ENCODE data around the gene RUBCNL. TPM values are rescaled to one million over a fixed set of nuclear protein-coding genes. Genes with fewer than 3 reads are reported as not detected.

The RUBCNL gene
- total and polyA plus RNA-seq, 2 donors (not counting 3 experiments of a cell fraction or from before 2014, with no cell fraction given) = not detected

- dilution Hi-C loops (cut with MboI; ENCODE audit: extremely low pct_ligation_motif_present, low sequenced_read_pairs) = no loop called here
- intact Hi-C loops (cut with micrococcal nuclease) = no loop called here
- peaks cover 0 to 2% of the 10 kb centered on the region in 2 experiments for H3K27me3 ChIP-seq (ENCODE audit: control insufficient read depth in 2 of 2, insufficient read depth in 2 of 2, low read length in 2 of 2)
- no peaks in the 10 kb centered on the region for H3K79me2 ChIP-seq (ENCODE audit: control insufficient read depth, insufficient read depth, low read length)
- ChIA-PET POLR2A (no interaction called here), CTCF (no interaction called here)
- no peaks in the 10 kb centered on the region for H3K36me3 ChIP-seq (ENCODE audit: control insufficient read depth in 2 of 2, extremely low read depth in 1 of 2, insufficient read depth in 2 of 2, low read length in 2 of 2)
- H3K9me3 ChIP-seq (replicated peaks; ENCODE audit: control insufficient read depth, insufficient read depth, low read length) = no peaks in the 10 kb centered on the region
- H4K20me1 ChIP-seq (replicated peaks; ENCODE audit: control insufficient read depth, extremely low read depth, insufficient read depth, low read length) = no peaks in the 10 kb centered on the region
- no peak for FAIRE-seq
- no peak overlapping the region for H3K4me3 ChIP-seq (replicated peaks in 1 of 3; ENCODE audit: insufficient read depth in 1 of 3, low read depth in 1 of 3, low read length in 3 of 3)
- H3K4me1 ChIP-seq (ENCODE audit: control insufficient read depth, extremely low read depth, insufficient read depth, low read length) = no peaks in the 10 kb centered on the region
- H3K4me2 ChIP-seq (ENCODE audit: insufficient read depth, low read length) = no peak overlapping the region
- no TSS peak for BruUV-seq (replicated peaks)
- TF ChIP-seq FOS (IDR thresholded peaks at IDR 0.05; ENCODE audit: borderline replicate concordance, insufficient read depth, low read length) (no peak), POLR2AphosphoS5 (IDR thresholded peaks at IDR 0.05; ENCODE audit: insufficient read depth, low read depth, low read length) (no peak), CTCF (IDR thresholded peaks at IDR 0.05; ENCODE audit: extremely low read depth in 1 of 2, insufficient read depth in 1 of 2, low read depth in 1 of 2, low read length in 2 of 2) (no peak), EZH2 (IDR thresholded peaks at IDR 0.05; ENCODE audit: borderline replicate concordance, low read depth, low read length, severe bottlenecking) (no peak), MYC (IDR thresholded peaks at IDR 0.05; ENCODE audit: low read depth, low read length) (no peak), POLR2A (IDR thresholded peaks at IDR 0.05; ENCODE audit: low read depth, low read length) (no peak), MAX (IDR thresholded peaks at IDR 0.05; ENCODE audit: insufficient read depth, insufficient read length) (no peak), GATA2 (IDR thresholded peaks at IDR 0.05; ENCODE audit: insufficient read depth, insufficient read length, low read depth, low read length) (no peak), JUN (IDR thresholded peaks at IDR 0.05; ENCODE audit: borderline replicate concordance, insufficient read depth, insufficient read length, low read depth) (no peak)
- no peak overlapping the region for H2AFZ ChIP-seq (ENCODE audit: low read depth, low read length)
- H3K9me1 ChIP-seq (replicated peaks; ENCODE audit: control insufficient read depth, extremely low read depth, insufficient read depth, low read length) = no peaks in the 10 kb centered on the region
- H3K9ac ChIP-seq (replicated peaks; ENCODE audit: extremely low read depth, insufficient read depth, low read length) = no peak overlapping the region
- H3K27ac ChIP-seq (ENCODE audit: insufficient read depth, low read depth, low read length) = no peak overlapping the region
- no peak for DNase-seq (ENCODE audit: low read depth, low spot score)
Observed at GRCh38 chr13:46402178-46402577, 15.1 kb upstream of the RUBCNL start.
